ENCODE results near the gene OTUB1.

GRCh38 chr11:63961608-63962412, 24.4 kb upstream of the OTUB1 start:
- TF ChIP-seq CTCF (conservative IDR thresholded peaks at IDR 0.05) (no peak), ZFX (IDR thresholded peaks at IDR 0.05) (no peak)

Measured in C4-2B (cell line).